ENCODE measurements around the gene BLVRA. TPM values are rescaled to one million over a fixed set of nuclear protein-coding genes. Genes with fewer than 3 reads are reported as not detected.

The BLVRA gene
- polyA plus RNA-seq, 1 donor (not counting 4 experiments of a cell fraction or from before 2014, with no cell fraction given), result 49.6 TPM

GRCh38 chr7:43726466-43726865 lies 32.0 kb upstream of the BLVRA start:
- H3K36me3 ChIP-seq (ENCODE audit: control insufficient read depth in 2 of 2, extremely low read depth in 1 of 2, insufficient read depth in 2 of 2, low read length in 2 of 2), result no peaks in the 10 kb centered on the region
- TF ChIP-seq EZH2 (IDR thresholded peaks at IDR 0.05; ENCODE audit: low read length), result no peak
- TF ChIP-seq, protein P1, sequence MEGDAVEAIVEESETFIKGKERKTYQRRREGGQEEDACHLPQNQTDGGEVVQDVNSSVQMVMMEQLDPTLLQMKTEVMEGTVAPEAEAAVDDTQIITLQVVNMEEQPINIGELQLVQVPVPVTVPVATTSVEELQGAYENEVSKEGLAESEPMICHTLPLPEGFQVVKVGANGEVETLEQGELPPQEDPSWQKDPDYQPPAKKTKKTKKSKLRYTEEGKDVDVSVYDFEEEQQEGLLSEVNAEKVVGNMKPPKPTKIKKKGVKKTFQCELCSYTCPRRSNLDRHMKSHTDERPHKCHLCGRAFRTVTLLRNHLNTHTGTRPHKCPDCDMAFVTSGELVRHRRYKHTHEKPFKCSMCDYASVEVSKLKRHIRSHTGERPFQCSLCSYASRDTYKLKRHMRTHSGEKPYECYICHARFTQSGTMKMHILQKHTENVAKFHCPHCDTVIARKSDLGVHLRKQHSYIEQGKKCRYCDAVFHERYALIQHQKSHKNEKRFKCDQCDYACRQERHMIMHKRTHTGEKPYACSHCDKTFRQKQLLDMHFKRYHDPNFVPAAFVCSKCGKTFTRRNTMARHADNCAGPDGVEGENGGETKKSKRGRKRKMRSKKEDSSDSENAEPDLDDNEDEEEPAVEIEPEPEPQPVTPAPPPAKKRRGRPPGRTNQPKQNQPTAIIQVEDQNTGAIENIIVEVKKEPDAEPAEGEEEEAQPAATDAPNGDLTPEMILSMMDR (optimal IDR thresholded peaks at IDR 0.05 in 1 of 3, IDR thresholded peaks at IDR 0.05 in 1 of 3, conservative IDR thresholded peaks at IDR 0.05 in 1 of 3; ENCODE audit: extremely low read depth in 1 of 3, insufficient read depth in 2 of 3, low read length in 3 of 3), result no peak

DNA sequence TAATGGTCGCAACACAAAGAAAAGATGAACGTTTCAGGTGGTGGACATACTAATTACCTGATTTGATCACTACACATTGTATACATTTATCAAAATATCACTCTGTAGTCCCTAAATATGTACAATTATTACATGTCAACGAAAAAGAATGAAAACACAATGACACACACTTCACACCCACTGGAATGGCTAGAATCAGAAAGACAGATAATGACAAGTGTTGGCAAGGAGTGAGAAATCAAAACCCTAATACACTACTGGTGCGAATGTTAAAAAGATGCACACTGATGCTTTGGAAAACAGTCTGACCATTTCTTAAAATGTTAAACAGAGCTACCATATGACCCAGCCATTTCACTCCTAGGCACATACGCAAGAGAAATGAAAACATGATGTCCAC lies 31.5 kb upstream of the BLVRA start:
- Histone ChIP-seq H3K79me2 (ENCODE audit: control insufficient read depth, insufficient read depth, low read length) (peaks cover 70% of the 10 kb centered on the region), H3K9me3 (ENCODE audit: control insufficient read depth, low read depth, low read length) (no peaks in the 10 kb centered on the region), H3K4me2 (ENCODE audit: control insufficient read depth, extremely low read depth, insufficient read depth, low read depth, low read length) (peak overlapping the region; percentile 3), H2AFZ (ENCODE audit: control insufficient read depth, low read length) (no peak overlapping the region), H3K9me1 (ENCODE audit: control insufficient read depth, extremely low read depth, insufficient read depth, low read length) (no peaks in the 10 kb centered on the region), H4K20me1 (ENCODE audit: control insufficient read depth, extremely low read depth, insufficient read depth, low read length) (no peaks in the 10 kb centered on the region), H3K4me3 (ENCODE audit: control insufficient read depth in 2 of 3, extremely low read depth in 1 of 3, insufficient read depth in 2 of 3, low read depth in 1 of 3, low read length in 3 of 3) (no peak overlapping the region), H3K4me1 (ENCODE audit: control insufficient read depth, extremely low read depth, insufficient read depth, low read length) (peaks cover 7% of the 10 kb centered on the region), H3K9ac (ENCODE audit: control insufficient read depth, extremely low read depth, insufficient read depth, low read length) (no peak overlapping the region), H3K27me3 (ENCODE audit: control insufficient read depth, extremely low read depth, insufficient read depth, low read length) (no peaks in the 10 kb centered on the region), H3K36me3 (ENCODE audit: control insufficient read depth in 2 of 2, extremely low read depth in 1 of 2, insufficient read depth in 2 of 2, low read length in 2 of 2) (no peaks in the 10 kb centered on the region), H3K27ac (ENCODE audit: control insufficient read depth, insufficient read depth, low read length) (no peak overlapping the region)
- DNase-seq (ENCODE audit: low read depth, low spot score) (no peak), FAIRE-seq (no peak)
- dilution Hi-C loops (cut with MboI; ENCODE audit: extremely low pct_ligation_motif_present, low sequenced_read_pairs), result no loop called here
- TF ChIP-seq EZH2 (IDR thresholded peaks at IDR 0.05; ENCODE audit: low read length), result no peak
- TF ChIP-seq, protein P1 (optimal IDR thresholded peaks at IDR 0.05 in 1 of 3, IDR thresholded peaks at IDR 0.05 in 1 of 3, conservative IDR thresholded peaks at IDR 0.05 in 1 of 3; ENCODE audit: extremely low read depth in 1 of 3, insufficient read depth in 2 of 3, low read length in 3 of 3), result no peak

More at GRCh38 chr7:43726466-43726865, 32.0 kb upstream of the BLVRA start:
- Histone ChIP-seq H3K27me3 (ENCODE audit: control insufficient read depth, extremely low read depth, insufficient read depth, low read length) (no peaks in the 10 kb centered on the region), H3K9me3 (ENCODE audit: control insufficient read depth, low read depth, low read length) (no peaks in the 10 kb centered on the region), H3K4me3 (ENCODE audit: control insufficient read depth in 2 of 3, extremely low read depth in 1 of 3, insufficient read depth in 2 of 3, low read depth in 1 of 3, low read length in 3 of 3) (no peak overlapping the region), H3K9me1 (ENCODE audit: control insufficient read depth, extremely low read depth, insufficient read depth, low read length) (no peaks in the 10 kb centered on the region), H4K20me1 (ENCODE audit: control insufficient read depth, extremely low read depth, insufficient read depth, low read length) (no peaks in the 10 kb centered on the region), H3K79me2 (ENCODE audit: control insufficient read depth, insufficient read depth, low read length) (peaks cover 74% of the 10 kb centered on the region), H3K9ac (ENCODE audit: control insufficient read depth, extremely low read depth, insufficient read depth, low read length) (no peak overlapping the region), H3K4me2 (ENCODE audit: control insufficient read depth, extremely low read depth, insufficient read depth, low read depth, low read length) (no peak overlapping the region), H2AFZ (ENCODE audit: control insufficient read depth, low read length) (no peak overlapping the region), H3K4me1 (ENCODE audit: control insufficient read depth, extremely low read depth, insufficient read depth, low read length) (peaks cover 7% of the 10 kb centered on the region), H3K27ac (ENCODE audit: control insufficient read depth, insufficient read depth, low read length) (no peak overlapping the region)
- FAIRE-seq (no peak), DNase-seq (ENCODE audit: low read depth, low spot score) (no peak)
- dilution Hi-C loops (cut with MboI; ENCODE audit: extremely low pct_ligation_motif_present, low sequenced_read_pairs), result no loop called here
